ENCODE data around the gene ZNF804B. TPM values are rescaled to one million over a fixed set of nuclear protein-coding genes. Genes with fewer than 3 reads are reported as not detected.

The ZNF804B gene
- under 1 TPM in 3 of 9 donors, not detected in 6; 0.06 to 0.09 (median 0.08) TPM for total RNA-seq
- under 1 TPM in 2 of 3 donors, not detected in 1; 0.04 to 0.08 TPM for polyA plus RNA-seq
- long read RNA-seq, donor 1: 0 reads
- long read RNA-seq, donor 2: 0 reads
- long read RNA-seq, donor 3: 0 reads
- long read RNA-seq, donor 4: 0 reads
- long read RNA-seq, donor 5: 0 reads
- long read RNA-seq, donor 6: 0 reads
- long read RNA-seq, donor 7: 0 reads
- long read RNA-seq, donor 8: 0 reads
- long read RNA-seq, donor 9: 0 reads
- long read RNA-seq, donor 10: 0 reads

- peak within 1 kb of the TSS in 1 of 4 donors; percentile 43 for H3K4me3 ChIP-seq
- no peaks in the 10 kb centered on the region for H3K9me3 ChIP-seq (replicated peaks in 1 of 3)
- H3K36me3 ChIP-seq (replicated peaks in 1 of 2): no peaks in the 10 kb centered on the region
- intact Hi-C loops (cut with DNase I): no loop called here
- H3K4me1 ChIP-seq (replicated peaks in 1 of 2): peaks cover 0 to 11% of the 10 kb centered on the region in 2 donors
- DNase-seq: peak in 2 of 7 donors; percentile 10 to 15
- peaks cover 51% of the 10 kb centered on the region for H3K27me3 ChIP-seq
- 2 to 14% (median 2%) methylated on average over 11 to 74 of the region's 74 CpGs for WGBS, 4 donors
- H3K27ac ChIP-seq: no peak within 1 kb of the TSS
- TF ChIP-seq POLR2A (IDR thresholded peaks at IDR 0.05) (no peak), CTCF (IDR thresholded peaks at IDR 0.05) (no peak)
Observed at GRCh38 chr7:88759230-88760135, at the start of gene ZNF804B. ZNF804B (plus strand) TSS chr7:88759700; CDS start chr7:88759977, 277 bp downstream.

- H3K27ac ChIP-seq: no peak overlapping the region
- no peak for DNase-seq
- no peaks in the 10 kb centered on the region for H3K4me1 ChIP-seq (replicated peaks in 1 of 2)
- H3K4me3 ChIP-seq: no peak overlapping the region
- H3K27me3 ChIP-seq: no peaks in the 10 kb centered on the region
- no peaks in the 10 kb centered on the region for H3K9me3 ChIP-seq (replicated peaks in 1 of 3)
- no peaks in the 10 kb centered on the region for H3K36me3 ChIP-seq (replicated peaks in 1 of 2)
- intact Hi-C loops (cut with DNase I): no loop called here
- TF ChIP-seq POLR2A (IDR thresholded peaks at IDR 0.05): no peak
- TF ChIP-seq CTCF (IDR thresholded peaks at IDR 0.05): no peak
- 52 to 76% (median 68%) methylated on average over 2 of the region's 2 CpGs for WGBS, 4 donors
Observed at GRCh38 chr7:88735920-88736319, 23.6 kb upstream of the ZNF804B start.

DNA sequence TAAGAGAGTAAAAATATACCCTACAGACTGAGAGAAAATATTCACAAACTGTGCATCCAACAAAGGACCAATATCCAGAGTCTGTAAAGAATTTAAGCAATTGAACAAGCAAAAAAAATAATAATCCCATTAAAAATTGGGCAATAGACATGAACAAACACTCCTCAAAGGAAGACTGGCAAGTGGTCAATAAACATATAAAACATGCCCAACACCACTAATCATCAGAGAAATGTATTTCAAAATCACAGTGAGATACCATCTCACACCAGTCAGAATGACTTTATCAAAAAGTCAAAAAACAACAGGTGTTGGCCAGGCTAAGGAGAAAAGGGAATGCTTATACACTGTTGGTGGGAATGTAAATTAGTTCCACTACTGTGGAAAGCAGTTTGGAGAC, 21.9 kb upstream of the ZNF804B start:
- Histone ChIP-seq H3K4me3 (no peak overlapping the region), H3K27me3 (no peaks in the 10 kb centered on the region), H3K9me3 (replicated peaks in 1 of 3) (no peaks in the 10 kb centered on the region), H3K4me1 (replicated peaks in 1 of 2) (no peaks in the 10 kb centered on the region), H3K36me3 (replicated peaks in 1 of 2) (no peaks in the 10 kb centered on the region), H3K27ac (no peak overlapping the region)
- TF ChIP-seq CTCF (IDR thresholded peaks at IDR 0.05) (no peak), POLR2A (IDR thresholded peaks at IDR 0.05) (no peak)
- no peak for DNase-seq
- intact Hi-C loops (cut with DNase I): no loop called here

DNA sequence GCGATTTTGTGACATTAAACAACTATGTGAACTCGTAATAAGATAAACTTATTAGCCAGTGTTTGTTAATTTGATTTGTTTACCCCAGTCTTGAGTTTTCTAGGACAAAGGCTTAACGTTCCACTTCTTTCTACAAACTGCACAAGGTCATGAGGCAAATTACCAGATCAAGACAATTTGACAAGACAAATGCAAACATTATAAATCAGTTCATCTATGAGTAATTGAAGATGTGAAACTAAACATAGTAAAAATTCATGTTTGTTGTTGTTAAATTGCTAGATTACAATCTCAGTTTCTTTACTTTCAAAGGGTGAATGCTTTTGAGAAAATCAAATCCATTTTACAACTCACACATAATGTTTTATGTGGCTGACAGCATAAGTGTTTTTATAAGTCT, 13.4 kb upstream of the ZNF804B start:
- H3K4me1 ChIP-seq (replicated peaks in 1 of 2): no peaks in the 10 kb centered on the region
- H3K9me3 ChIP-seq (replicated peaks in 1 of 3): no peaks in the 10 kb centered on the region
- intact Hi-C loops (cut with DNase I): no loop called here
- H3K4me3 ChIP-seq: no peak overlapping the region
- peaks cover 5% of the 10 kb centered on the region for H3K27me3 ChIP-seq
- H3K36me3 ChIP-seq (replicated peaks in 1 of 2): no peaks in the 10 kb centered on the region
- no peak overlapping the region for H3K27ac ChIP-seq
- DNase-seq: no peak
- WGBS, 4 donors: 40 to 55% (median 48%) methylated on average over 3 of the region's 3 CpGs
- no peak for TF ChIP-seq CTCF (IDR thresholded peaks at IDR 0.05)
- no peak for TF ChIP-seq POLR2A (IDR thresholded peaks at IDR 0.05)

All from adrenal gland (tissue), 19 donors.